Retinal pigment epithelial cell (primary cell): ENCODE data around the gene GLT8D1.

Experiments
- DNase-seq: peaks from one replicate; pipeline ENCODE4 v3.0.0-alpha.2; 2010; ENCODE audit warnings: low read depth
- H3K4me3 ChIP-seq: 2 replicates; pipeline ENCODE4 v1.5.1; 2011; ENCODE audit warnings: mild to moderate bottlenecking, low read length, control low read depth, moderate library complexity
- CTCF ChIP-seq: conservative IDR thresholded peaks from 2 replicates; pipeline ENCODE4 v1.5.1; 2011; ENCODE audit warnings: low read depth, low read length, control low read depth, inconsistent platforms

GLT8D1 gene

GRCh38 chr3:52712291-52713212 lies 7.0 kb upstream of the GLT8D1 start:
- no peak for DNase-seq
- TF ChIP-seq CTCF: no peak
- no peak overlapping the region for H3K4me3 ChIP-seq

GRCh38 chr3:52710512-52710911 lies 4.9 kb upstream of the GLT8D1 start:
- TF ChIP-seq CTCF: no peak
- no peak overlapping the region for H3K4me3 ChIP-seq
- no peak for DNase-seq

- H3K4me3 ChIP-seq: no peak overlapping the region
- DNase-seq: no peak
- no peak for TF ChIP-seq CTCF
Measured at GRCh38 chr3:52707585-52707984, 2.0 kb upstream of the GLT8D1 start.

GRCh38 chr3:52705438-52705687 lies 228 bp downstream of the GLT8D1 start:
- DNase-seq: no peak
- no peak for TF ChIP-seq CTCF
- H3K4me3 ChIP-seq: peak overlapping the region; percentile 97

GRCh38 chr3:52704611-52705437 lies 767 bp downstream of the GLT8D1 start:
- no peak for DNase-seq
- no peak for TF ChIP-seq CTCF
- peak overlapping the region; percentile 97 for H3K4me3 ChIP-seq

GRCh38 chr3:52703341-52703740 lies 2.2 kb downstream of the GLT8D1 start:
- no peak for TF ChIP-seq CTCF
- no peak overlapping the region for H3K4me3 ChIP-seq
- DNase-seq: no peak

GRCh38 chr3:52697632-52697965 lies 8.0 kb downstream of the GLT8D1 start:
- no peak for DNase-seq
- no peak overlapping the region for H3K4me3 ChIP-seq
- TF ChIP-seq CTCF: no peak
